K562 (cell line): ENCODE measurements around the gene ZBTB16. TPM values are rescaled to one million over a fixed set of nuclear protein-coding genes. Genes with fewer than 3 reads are reported as not detected.

Source experiments
- ATAC-seq: fragments of 200-7000 bp; cut with Tn5 transposase; 3 replicates; pipeline ENCODE4 v1.9.1; 2020; ENCODE audit warnings: moderate library complexity
- BruUV-seq: library from RNA; stranded (reverse); fragments of 400-500 nt; replicated peaks from 2 replicates; lab custom pipeline; 2021; lab: Mats Ljungman, UMichigan
- CTCF ChIA-PET: fragments of 300-600 bp; formaldehyde crosslinking; extraction: SDS; loops from one replicate; lab custom pipeline; 2021; ENCODE audit warnings: low intra/inter-chr PET ratio; lab: Yijun Ruan, JAX
- POLR2A ChIA-PET: fragments of 300-600, 350-650 bp; sonication (Branson Sonifier 250); formaldehyde crosslinking; extraction: SDS; loops from one replicate; lab custom pipeline; 2021; ENCODE audit warnings: antibody characterized with exemption, inconsistent platforms; lab: Yijun Ruan, JAX
- DNase-seq, 4 experiments: peaks; one replicate each; pipeline versions ENCODE4 v3.0.0 to v3.0.0-alpha.2; 2011 to 2018; ENCODE audit warnings: low spot score in 3 of 4, mixed read lengths in 3 of 4; ENCODE audit errors: extremely low read depth in 1 of 4
- FAIRE-seq: peaks from 2 replicates; lab custom pipeline; 2011; peaks lifted over from hg19 to GRCh38; lab: Jason Lieb, UNC
- H2AFZ ChIP-seq: 2 replicates; pipeline ENCODE4 v1.6.0; 2011; ENCODE audit warnings: low read depth, low read length, control low read depth, inconsistent platforms
- H3K27ac ChIP-seq: fragments of 200-600 bp; 3 replicates; pipeline ENCODE4 v1.8.0; 2011; ENCODE audit warnings: low read depth, mild to moderate bottlenecking, control low read depth, inconsistent platforms, low read length, moderate library complexity, mixed read lengths; ENCODE audit errors: extremely low read depth
- H3K27me3 ChIP-seq, 2 experiments: fragments of 300-600 bp in 1 of 2; 2 replicates in 1 of 2; 3 replicates in 1 of 2; pipeline versions ENCODE4 v1.6.0 to v1.8.0; 2011; ENCODE audit warnings: inconsistent platforms in 2 of 2, low read length in 2 of 2, mild to moderate bottlenecking in 1 of 2, mixed read lengths in 1 of 2, moderate library complexity in 1 of 2; ENCODE audit not compliant: control insufficient read depth in 2 of 2, insufficient read depth in 2 of 2
- H3K36me3 ChIP-seq: fragments of 300-600 bp; 3 replicates; pipeline ENCODE4 v1.8.0; 2011; ENCODE audit warnings: mild to moderate bottlenecking, low read length, inconsistent platforms; ENCODE audit not compliant: control insufficient read depth, insufficient read depth
- H3K4me1 ChIP-seq, 2 experiments: fragments of 200-600 bp in 1 of 2; replicated peaks in 1 of 2; 2 replicates in 1 of 2; 3 replicates in 1 of 2; pipeline versions ENCODE4 v1.5.1 to v1.8.0; 2011; ENCODE audit warnings: inconsistent platforms in 2 of 2, low read length in 2 of 2, mild to moderate bottlenecking in 1 of 2, mixed read lengths in 1 of 2, moderate library complexity in 1 of 2; ENCODE audit not compliant: control insufficient read depth in 2 of 2, insufficient read depth in 2 of 2
- H3K4me2 ChIP-seq: 2 replicates; pipeline ENCODE4 v1.6.1; 2011; ENCODE audit warnings: low read length, control low read depth, inconsistent platforms, mixed read lengths; ENCODE audit not compliant: insufficient read depth
- H3K4me3 ChIP-seq: fragments of 200-600 bp; sonication (generic), shearing (Covaris generic); 2 replicates; pipeline ENCODE4 v1.5.1; 2016; ENCODE audit warnings: control low read depth, inconsistent platforms
- H3K79me2 ChIP-seq: fragments of 200-600 bp; 3 replicates; pipeline ENCODE4 v1.8.0; 2011; ENCODE audit warnings: low read length, inconsistent platforms; ENCODE audit not compliant: control insufficient read depth, insufficient read depth
- H3K9ac ChIP-seq, 2 experiments: 2 replicates each; pipeline versions ENCODE4 v1.6.0 to v1.6.1; 2011; ENCODE audit warnings: low read depth in 2 of 2, low read length in 2 of 2, control low read depth in 1 of 2, inconsistent platforms in 1 of 2, mild to moderate bottlenecking in 1 of 2, mixed read lengths in 1 of 2; ENCODE audit not compliant: insufficient read depth in 1 of 2
- H3K9me1 ChIP-seq: one replicate; pipeline ENCODE4 v1.6.0; 2011; ENCODE audit warnings: inconsistent platforms, mild to moderate bottlenecking, low read length, moderate library complexity; ENCODE audit not compliant: control insufficient read depth, insufficient read depth
- H3K9me3 ChIP-seq: replicated peaks from 2 replicates; pipeline ENCODE4 v1.5.1; 2011; ENCODE audit warnings: low read depth, low read length, inconsistent platforms; ENCODE audit not compliant: control insufficient read depth, insufficient read depth
- H4K20me1 ChIP-seq: replicated peaks from 2 replicates; pipeline ENCODE4 v1.6.1; 2011; ENCODE audit warnings: low read length, inconsistent platforms, mixed read lengths; ENCODE audit not compliant: control insufficient read depth, insufficient read depth
- CEBPG ChIP-seq, 3 experiments: fragments of 200-800 bp in 1 of 3; sonication (Bioruptor generic) in 1 of 3; sonication (generic) in 1 of 3; formaldehyde crosslinking in 1 of 3; IDR thresholded peaks in 2 of 3; conservative IDR thresholded peaks in 1 of 3; 2 replicates each; pipeline versions ENCODE4 v1.6.1 to v1.8.0; 2016 to 2022; ENCODE audit warnings: missing compliant biosample characterization in 2 of 3, missing genetic modification characterization in 2 of 3, mild to moderate bottlenecking in 1 of 3, missing genetic modification reagents in 1 of 3
- CREB3 ChIP-seq: fragments of 450-650 bp; conservative IDR thresholded peaks from 2 replicates; pipeline ENCODE4 v1.6.1; 2016; ENCODE audit warnings: missing genetic modification characterization, low read depth, mild to moderate bottlenecking, missing compliant biosample characterization, moderate library complexity
- HMGXB4 ChIP-seq: sonication (generic); formaldehyde crosslinking; IDR thresholded peaks from 2 replicates; pipeline ENCODE4 v1.8.1; 2023; ENCODE audit warnings: mild to moderate bottlenecking, missing genetic modification reagents
- HSF4 ChIP-seq: fragments of 250-450 bp; sonication (Bioruptor Pico); IDR thresholded peaks from 2 replicates; pipeline ENCODE4 v2.1.2; 2022; ENCODE audit warnings: mild to moderate bottlenecking, moderate library complexity, borderline replicate concordance
- MCM3 ChIP-seq: fragments of 450-650 bp; IDR thresholded peaks from 2 replicates; pipeline ENCODE4 v1.6.1; 2016
- NELFE ChIP-seq: IDR thresholded peaks from 2 replicates; pipeline ENCODE4 v1.6.1; 2011; ENCODE audit warnings: mild to moderate bottlenecking; ENCODE audit not compliant: insufficient read depth, insufficient read length
- POLR2H ChIP-seq: IDR thresholded peaks from 2 replicates; pipeline ENCODE4 v1.6.1; 2016; ENCODE audit warnings: missing genetic modification characterization, low read depth, mild to moderate bottlenecking, control low read depth, missing compliant biosample characterization, moderate library complexity
- RBBP5 ChIP-seq: fragments of 200-600 bp; sonication (generic); IDR thresholded peaks from 2 replicates; pipeline ENCODE4 v1.6.1; 2012; ENCODE audit warnings: borderline replicate concordance, mild to moderate bottlenecking, low read length, control low read depth, inconsistent platforms; ENCODE audit not compliant: insufficient read depth, poor library complexity, severe bottlenecking
- RERE ChIP-seq: sonication (generic); formaldehyde crosslinking; IDR thresholded peaks from 2 replicates; pipeline ENCODE4 v1.8.0; 2023; ENCODE audit warnings: missing genetic modification reagents, mild to moderate bottlenecking, borderline replicate concordance
- TAL1 ChIP-seq: fragments of 450-650 bp; IDR thresholded peaks from 2 replicates; pipeline ENCODE4 v1.6.1; 2016; ENCODE audit warnings: mild to moderate bottlenecking
- ZNF655 ChIP-seq: fragments of 250-450 bp; sonication (Bioruptor Pico); IDR thresholded peaks from 2 replicates; pipeline ENCODE4 v1.5.0; 2021
- WGBS: fragments of 100-300 bp; shearing (Covaris generic); methylation state at CpG from one replicate; pipeline ENCODE4 v1.1.6; 2016; ENCODE audit warnings: low coverage, mixed read lengths; ENCODE audit not compliant: insufficient coverage; ENCODE audit errors: missing lambda C conversion rate; 5-methylcytosine and 5-hydroxymethylcytosine counted together
- in situ Hi-C: fragments of 300-500 bp; cut with MboI; formaldehyde crosslinking; loops from 4 replicates; pipeline ENCODE4 v1.15.0; 2018; ENCODE audit warnings: inconsistent platforms, mixed read lengths
- intact Hi-C: fragments of 100-400 bp; cut with micrococcal nuclease; formaldehyde crosslinking; loops from 2 replicates; pipeline ENCODE4 v1.14.2; 2022
- polyA plus RNA-seq, 8 experiments: library from polyadenylated mRNA; depleted of rRNA in 4 of 8; stranded (reverse) in 5 of 8; unstranded in 3 of 8; fragments of >200 nt; fragmentation: Nextera tagmentation in 2 of 8; fragmentation: Illumina TruSeq in 1 of 8; extraction: Ambion mirVana in 2 of 8; extraction: Trizol in 1 of 8; gene quantifications; 2 replicates each; pipeline versions ENCODE4 v1.2.1 to v1.2.3, GENCODE V29; 2011 to 2014; ENCODE audit warnings: inconsistent platforms in 1 of 8, missing spikeins in 1 of 8
- total RNA-seq, 7 experiments: library from RNA; depleted of rRNA in 6 of 7; stranded (reverse); fragments of >200 nt in 6 of 7; fragmentation: Illumina TruSeq in 2 of 7; extraction: Trizol in 2 of 7; gene quantifications; 2 replicates each; pipeline versions ENCODE4 v1.2.1 to v1.2.3, GENCODE V29; 2011 to 2021; ENCODE audit warnings: low replicate concordance in 1 of 7

ZBTB16 gene
- total and polyA plus RNA-seq, 9 of the 15 experiments (the other 6 are each of a cell fraction or from before 2014, with no cell fraction given), result 0.06 to 0.40 (median 0.24) TPM; not detected in 4

- 4% methylated on average over 12 of the region's 14 CpGs for WGBS
- intact Hi-C loops (no loop called here), in situ Hi-C loops (no loop called here)
- BruUV-seq, result no TSS peak
- Histone ChIP-seq H3K36me3 (no peaks in the 10 kb centered on the region), H4K20me1 (no peaks in the 10 kb centered on the region), H3K4me1 (no peaks in the 10 kb centered on the region), H3K9me1 (no peaks in the 10 kb centered on the region), H2AFZ (no peak overlapping the region), H3K27me3 (peaks cover 34 to 39% of the 10 kb centered on the region in 2 experiments), H3K27ac (no peak overlapping the region), H3K79me2 (no peaks in the 10 kb centered on the region), H3K9ac (no peak overlapping the region), H3K9me3 (no peaks in the 10 kb centered on the region), H3K4me3 (no peak overlapping the region), H3K4me2 (no peak overlapping the region)
- ATAC-seq, result no peak
- ChIA-PET CTCF (no interaction called here), POLR2A (interaction anchor here (1.0 to 1.2 kb wide), 2 partner anchors 7 to 10 kb away, joined by 3 to 5 read pairs; no protein-coding TSS in a partner anchor)
- DNase-seq, result no peak
- FAIRE-seq, result no peak
- TF ChIP-seq TAL1, result no peak
- no peak for TF ChIP-seq HMGXB4 (CRISPR knock-in tag)
- TF ChIP-seq NELFE, result no peak
- no peak for TF ChIP-seq RERE (CRISPR knock-in tag)
- TF ChIP-seq RBBP5, result no peak
- no peak for TF ChIP-seq CREB3
- no peak for TF ChIP-seq HSF4
- TF ChIP-seq MCM3, result no peak
- no peak for TF ChIP-seq CEBPG (CRISPR knock-in tag; IDR thresholded peaks at IDR 0.05)
- TF ChIP-seq CEBPG (tag; conservative IDR thresholded peaks at IDR 0.05 in 1 of 2, IDR thresholded peaks at IDR 0.05 in 1 of 2), result no peak
- no peak for TF ChIP-seq ZNF655 (CRISPR knock-in tag)
- TF ChIP-seq POLR2H (tag), result no peak
These were observed 56.0 kb downstream of the ZBTB16 start for GRCh38 chr11:114115451-114115928.
